UCSD-AML1 (cell line): ENCODE measurements around the gene PTPN9.
"Not testable (repeated sequence)": the region's sequence is repeated elsewhere in the genome, so short reads cannot be mapped to it uniquely, and the experiment has no call there.

ENCODE experiments used
- DNase-seq: peaks from one replicate; lab custom pipeline; 2025; ENCODE audit not compliant: unreplicated experiment; lab: John Stamatoyannopoulos, UW

The PTPN9 gene

DNA sequence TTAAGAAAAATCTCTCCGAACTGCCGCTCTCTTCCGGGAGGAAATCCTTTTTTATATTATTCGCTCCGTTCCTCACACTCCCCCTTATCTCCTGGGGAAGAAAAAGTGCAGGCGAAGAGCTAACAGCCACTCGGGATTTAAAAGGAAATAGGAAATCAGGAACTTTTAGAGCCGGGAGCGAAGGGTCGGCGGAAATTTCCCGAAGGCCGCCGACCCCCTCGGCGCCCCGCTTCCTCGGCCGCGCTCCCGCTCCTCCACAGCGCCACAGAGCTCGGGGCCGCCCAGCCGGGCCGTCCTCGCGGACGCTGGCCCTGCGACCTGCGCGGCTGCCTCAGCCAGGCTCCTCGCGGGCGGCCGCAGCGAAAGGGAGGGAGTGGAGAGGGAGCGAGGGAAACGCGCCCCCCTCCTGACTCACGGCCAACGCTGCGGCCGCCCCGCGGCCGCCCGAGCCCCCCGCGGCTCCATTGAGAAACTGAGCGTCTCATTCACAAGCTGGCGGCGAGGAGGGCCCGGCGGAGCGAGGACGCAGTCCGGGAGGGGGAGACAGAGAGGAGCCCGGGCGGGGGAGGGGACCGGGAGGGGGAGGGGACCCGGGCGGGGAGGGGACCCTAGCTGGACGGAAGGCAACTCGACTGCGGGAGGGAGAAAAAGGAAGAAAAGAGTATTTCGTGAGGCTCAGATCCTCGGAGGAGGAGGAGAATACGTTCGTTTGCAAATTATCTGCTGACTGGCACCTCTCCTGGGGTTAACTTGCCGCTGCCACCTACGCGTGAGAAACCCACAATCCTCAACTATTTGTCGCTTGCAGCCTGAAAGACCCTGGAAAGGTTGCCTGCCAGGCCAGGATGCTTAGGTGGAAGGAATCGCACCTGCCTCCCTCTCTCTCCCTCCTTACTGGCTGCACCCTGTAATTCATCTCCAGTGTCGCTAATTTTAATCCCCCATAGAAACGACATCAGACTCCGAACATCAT is at the start of gene PTPN9:
Gene PTPN9, minus strand, starts transcription at position 368 of the 973 bp plus-strand sequence. CDS start 539 bp downstream, outside the sequence.
- peak; percentile 82 for DNase-seq

DNA sequence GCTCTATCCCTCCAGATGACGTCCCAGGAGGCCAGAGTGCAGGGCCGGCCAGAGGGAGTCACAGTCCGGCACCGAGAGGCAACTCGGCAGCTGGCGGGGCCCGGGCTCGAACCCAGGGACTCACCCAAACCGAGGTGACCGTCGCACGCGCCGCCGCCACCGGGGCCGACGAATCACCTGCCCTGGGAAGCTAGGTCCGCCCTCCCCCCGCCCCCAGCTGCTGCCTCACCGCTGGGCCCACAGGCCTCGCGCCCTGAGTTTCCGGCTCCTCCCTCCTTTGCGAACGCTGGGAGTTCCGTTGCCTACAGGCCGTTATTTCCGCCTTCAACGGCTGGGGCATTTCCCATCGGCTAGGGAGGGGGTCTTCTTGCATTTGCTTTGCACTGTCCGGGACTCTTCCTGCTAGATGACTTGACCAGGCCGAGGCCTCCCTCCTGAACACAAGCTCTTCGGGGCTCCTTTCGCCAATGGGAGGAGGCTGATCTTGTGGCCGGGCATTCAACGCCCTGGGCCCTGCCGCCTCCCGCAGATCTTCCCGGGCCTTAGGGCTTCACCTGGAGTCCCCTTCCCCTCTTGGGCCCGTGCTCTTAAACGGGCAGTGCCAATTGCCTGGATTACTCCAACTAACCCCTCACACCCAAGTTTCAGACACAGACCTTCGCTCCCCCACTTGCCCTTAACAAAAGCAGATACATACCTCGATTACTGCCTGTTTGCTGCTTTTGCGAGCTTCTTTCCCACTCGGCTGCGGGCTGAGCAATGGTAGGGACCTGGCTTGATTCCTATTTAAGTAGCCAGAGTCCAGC is 46.6 kb upstream of the PTPN9 start, which contains the start of gene SNUPN:
Gene SNUPN, minus strand, starts transcription at position 184 of the 806 bp plus-strand sequence. CDS start 4,674 bp downstream, outside the sequence.
- DNase-seq: peak; percentile 97

DNA sequence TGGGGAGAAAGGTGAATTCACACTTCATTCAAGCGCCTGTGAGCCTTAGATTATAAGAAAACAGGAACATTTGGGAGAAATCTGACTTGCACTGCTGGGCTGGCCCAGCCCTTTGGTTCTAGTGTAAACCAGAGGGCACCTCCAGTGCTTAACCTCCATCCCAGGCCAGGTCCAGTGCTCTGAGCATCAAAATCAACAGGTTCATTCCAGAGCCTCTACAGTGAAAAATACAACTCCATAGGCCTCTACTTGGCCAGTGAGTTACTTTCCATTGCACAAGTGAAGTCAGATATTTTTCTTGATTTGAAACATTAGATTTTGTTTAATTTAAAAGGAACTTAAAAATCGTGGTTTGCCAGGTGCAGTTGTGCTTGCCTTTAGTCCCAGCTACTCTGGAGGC is 43.4 kb upstream of the PTPN9 start:
- DNase-seq: no peak

DNA sequence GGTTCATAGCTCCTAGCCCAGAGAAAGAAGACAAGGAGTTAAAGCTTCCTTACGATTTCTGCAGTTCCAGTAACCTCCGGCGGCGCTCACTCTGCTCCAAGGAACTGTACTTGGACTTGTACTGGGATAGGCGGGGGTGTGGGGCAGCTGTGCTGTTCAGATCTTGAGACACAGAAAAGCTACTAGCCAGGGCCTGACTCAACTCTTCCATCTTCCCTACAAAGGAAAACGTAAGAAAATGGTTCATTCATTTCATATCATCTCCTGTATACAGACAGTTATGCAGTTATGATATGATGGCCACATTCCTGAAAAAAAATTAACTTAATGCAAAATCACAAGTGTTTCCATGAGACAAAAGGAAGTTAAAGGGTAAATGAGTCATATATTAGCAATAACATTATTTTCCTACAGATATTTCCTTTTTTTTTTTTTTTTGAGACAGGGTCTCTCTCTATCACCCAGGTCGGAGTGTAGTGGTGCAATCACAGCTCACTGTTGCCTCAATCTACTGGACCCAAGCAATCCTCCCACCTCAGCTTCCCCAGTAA is 41.8 kb upstream of the PTPN9 start:
- DNase-seq: peak; percentile 51

DNA sequence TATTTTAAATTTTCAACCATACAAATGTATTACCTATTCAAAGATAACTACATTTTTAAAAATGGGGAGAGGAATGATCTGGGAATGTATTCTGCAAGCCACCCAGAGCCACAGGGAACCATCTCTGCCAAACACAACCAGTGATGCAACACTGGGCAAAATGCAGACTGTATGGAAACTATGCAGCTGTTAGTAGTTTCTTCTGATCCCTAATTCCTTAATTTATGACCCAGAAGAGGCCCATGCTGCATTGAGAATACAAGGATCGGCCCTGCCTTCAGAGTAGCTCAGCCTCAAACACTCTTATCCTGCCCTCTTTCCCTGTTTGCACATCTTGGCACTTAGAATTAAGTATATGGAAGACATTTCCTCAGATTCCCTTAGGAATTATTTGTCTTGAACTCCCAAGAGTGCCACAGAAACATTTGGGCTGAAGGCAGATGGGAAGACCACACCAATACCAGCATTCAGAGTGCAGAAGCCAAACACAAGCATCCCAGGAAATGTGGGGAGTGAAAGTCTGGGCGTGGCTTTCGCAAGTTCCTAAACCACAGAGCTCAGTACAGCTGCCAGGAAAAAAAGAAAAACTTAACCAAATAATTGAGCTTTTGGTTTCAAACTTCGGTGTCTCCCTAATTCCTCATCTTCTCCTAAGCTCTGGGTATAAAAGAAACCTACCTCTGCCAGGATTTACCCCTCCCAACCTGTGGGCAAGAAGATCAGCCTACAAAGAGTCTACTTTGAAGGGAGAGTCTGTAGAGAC is 41.1 kb upstream of the PTPN9 start:
- peak; percentile 36 for DNase-seq

DNA sequence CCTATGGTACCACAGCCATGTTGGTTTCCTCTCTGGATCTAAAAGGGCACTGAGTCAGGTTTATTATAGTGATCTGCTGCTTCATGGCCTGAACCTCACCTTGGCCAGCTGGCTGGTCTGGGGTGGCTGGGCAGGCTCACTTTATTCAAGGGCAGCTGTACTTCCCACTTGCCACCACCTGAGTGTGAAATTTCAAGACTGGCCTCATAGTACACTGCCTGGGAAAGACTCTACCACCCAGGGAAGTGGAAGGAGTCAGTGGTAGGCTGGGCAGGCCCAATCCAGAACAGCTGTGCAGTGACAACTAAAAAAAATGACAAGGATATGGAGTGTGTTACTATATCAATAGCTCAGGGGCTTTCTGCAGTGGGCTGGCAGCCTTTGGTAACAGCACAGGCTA is 37.7 kb upstream of the PTPN9 start:
- no peak for DNase-seq

DNA sequence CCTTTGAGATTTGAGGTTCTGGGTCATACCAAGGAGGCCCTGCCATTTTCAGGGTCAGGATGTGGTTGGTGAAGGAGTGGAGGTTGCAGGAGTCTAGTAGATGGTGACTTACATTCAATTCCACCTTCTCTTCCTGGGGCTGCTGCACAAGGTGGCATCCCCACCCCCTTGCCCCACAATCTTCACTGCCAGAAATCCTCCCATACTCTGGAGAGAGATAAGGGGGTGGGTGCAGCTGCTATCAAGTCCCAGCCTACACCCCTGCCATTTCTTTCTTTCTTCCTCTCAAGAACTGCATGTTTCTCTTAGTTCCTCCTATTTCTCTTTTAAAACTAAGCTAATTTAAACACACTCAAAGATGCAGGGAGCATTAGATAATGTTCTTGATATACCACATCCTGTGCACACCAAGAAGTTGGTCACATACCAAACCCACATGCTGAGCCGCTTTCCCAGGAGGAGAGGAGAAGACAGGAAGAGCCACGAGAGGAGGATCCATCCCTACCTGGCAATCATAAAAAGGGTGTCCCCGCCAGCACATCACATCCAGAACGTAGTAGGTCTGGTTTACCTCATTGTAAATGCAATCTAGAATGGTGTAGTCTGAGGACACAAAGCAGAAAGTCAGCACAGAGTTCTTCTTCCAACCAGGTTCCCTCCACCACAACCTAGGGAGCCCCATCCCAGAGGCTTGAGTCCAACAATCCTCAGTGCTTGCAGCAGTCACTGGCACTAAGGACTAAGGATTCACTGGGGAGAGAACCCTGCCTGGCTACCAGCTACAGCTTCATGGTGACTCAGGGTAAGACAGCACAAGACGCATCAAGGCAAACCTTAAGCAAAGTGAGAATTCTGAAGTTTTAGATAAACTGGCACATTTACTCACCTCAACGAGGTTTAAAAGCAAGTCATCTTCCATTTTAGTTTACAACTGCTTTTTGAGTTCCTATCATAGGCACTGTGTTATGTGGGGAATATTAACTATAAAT is 27.9 kb upstream of the PTPN9 start:
- peak; percentile 56 for DNase-seq

DNA sequence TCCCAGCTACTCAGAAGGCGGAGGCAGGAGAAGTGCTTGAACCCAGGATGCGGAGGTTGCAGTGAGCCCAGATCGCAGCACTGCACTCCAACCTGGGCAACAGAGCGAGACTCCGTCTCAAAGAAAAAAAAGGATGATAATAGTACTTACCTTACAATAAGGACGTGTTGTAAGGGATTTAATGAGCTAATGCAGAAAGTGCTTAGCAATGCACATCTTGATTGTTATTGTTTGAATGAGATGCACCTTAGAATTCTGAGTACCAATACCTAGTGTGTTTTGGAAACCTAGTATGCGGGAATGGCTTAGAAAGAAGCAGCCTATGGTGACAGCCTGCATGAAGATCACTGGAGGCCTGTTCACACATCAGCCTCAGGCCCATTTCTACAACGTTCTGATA is 26.9 kb upstream of the PTPN9 start:
- no peak for DNase-seq

DNA sequence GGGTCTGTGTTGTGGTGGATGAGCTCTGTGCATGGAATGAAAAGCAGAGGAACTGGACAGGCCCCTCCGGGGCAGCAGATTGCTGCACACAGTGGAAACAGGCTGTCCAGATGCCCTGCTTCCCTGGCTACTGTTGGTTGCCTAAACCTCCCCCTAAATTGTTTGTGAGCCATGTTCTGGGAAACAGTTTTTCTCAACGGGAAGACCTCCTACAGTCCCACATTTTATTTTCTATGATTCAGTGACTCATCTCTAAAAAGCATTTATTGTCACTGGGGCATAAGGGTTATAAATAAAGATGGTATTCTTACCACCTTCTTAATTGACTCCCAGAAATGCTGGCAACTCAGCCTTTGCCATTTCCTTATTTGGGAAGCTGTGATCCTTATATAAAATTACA is 20.3 kb upstream of the PTPN9 start:
- DNase-seq: no peak

DNA sequence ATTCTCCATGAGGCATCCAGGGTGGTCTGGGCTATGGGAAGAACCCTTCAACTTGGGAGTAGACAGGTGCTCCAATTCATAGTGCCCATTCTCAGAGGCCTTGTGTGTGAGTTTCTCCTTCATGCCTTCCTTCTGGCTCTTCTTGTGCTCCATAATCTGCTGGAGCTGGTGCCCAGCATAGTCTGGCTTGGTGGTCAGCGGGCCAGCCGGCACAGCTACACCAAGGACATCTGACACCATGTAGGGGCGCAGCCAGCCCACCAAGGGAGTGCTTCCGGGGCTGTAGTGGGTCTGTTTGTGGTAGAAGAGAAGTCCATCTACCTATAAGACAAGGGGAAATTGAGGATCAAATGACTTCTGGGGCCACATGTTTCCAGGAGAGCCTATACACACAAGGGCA is 19.2 kb upstream of the PTPN9 start:
- no peak for DNase-seq

DNA sequence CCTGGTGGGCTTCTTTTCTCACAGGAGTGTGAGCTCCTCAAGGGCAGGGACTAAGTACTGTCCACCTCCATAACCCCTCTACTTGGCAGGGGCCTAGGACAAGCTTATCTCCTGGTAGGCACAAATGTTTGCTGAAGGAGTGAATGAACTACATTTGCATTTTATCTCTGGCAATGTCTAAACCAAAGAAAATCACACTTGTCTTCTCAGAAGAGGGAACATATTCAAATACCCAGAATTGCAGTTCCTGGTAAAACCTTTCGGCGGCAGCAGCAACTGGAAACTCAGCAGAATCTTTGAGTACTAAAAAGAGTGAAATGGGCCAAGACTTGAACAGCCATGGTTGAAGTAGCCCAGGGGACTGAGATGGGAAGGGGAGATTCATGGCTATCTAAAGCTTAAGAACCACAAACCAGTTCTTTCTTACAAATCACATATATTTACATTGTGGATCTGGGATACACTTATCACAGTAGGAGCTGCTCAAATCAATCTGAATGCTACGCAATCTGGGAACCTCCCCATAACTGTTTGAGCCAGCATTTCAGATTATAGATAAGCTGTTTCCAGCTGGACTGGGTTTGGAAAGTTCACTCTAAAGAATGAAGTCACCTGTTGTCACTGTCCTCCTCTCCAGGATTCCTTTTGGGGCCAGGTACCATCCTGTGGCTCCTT is 18.7 kb upstream of the PTPN9 start:
- peak; percentile 31 for DNase-seq

DNA sequence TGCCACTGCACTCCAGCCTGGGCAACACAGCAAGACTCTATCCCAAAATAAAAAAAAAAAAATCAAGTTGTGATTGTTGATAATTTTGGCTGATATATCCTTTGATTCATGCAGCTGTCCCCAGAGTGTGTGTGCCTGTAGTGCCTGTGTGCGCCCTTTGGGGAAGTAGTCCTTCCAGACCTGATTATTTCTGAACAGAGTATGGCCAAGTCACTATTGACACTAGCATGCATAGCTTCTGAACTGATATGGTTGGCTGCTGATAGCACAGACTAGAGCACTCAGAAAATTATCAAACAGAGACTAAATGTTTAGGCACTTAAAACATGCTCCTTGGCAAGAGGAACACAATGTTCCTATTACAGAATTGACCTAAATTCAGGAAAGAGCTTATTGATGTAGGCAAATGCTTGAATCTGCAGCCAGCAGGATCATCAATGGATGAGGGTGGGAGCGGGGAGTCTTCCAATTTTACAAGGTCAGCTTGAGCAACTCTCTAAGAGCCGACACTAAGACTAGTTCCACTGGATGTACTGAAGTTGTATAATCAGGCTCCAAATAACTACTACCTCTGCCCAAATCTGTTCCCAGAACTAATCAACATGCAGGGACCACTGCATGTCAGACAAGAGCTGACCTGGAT is 17.7 kb upstream of the PTPN9 start:
- DNase-seq: no peak

DNA sequence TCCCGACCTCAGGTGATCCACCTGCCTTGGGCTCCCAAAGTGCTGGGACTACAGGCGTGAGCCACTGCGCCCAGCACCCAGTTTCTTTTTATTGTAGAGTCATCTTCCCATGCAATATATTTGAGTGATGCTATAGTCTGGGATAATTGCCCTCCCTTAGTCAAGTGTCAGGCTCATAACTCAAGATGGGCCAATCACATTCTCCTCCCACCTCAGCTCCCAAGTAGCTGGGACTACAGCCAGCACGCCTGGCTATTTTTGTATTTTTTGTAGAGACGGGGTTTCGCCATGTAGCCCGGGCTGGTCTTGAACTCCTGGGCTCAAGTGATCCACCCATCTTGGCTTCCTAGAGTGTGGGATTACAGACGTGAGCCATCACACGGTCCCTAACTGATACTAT is 15.2 kb upstream of the PTPN9 start:
- DNase-seq: no peak

DNA sequence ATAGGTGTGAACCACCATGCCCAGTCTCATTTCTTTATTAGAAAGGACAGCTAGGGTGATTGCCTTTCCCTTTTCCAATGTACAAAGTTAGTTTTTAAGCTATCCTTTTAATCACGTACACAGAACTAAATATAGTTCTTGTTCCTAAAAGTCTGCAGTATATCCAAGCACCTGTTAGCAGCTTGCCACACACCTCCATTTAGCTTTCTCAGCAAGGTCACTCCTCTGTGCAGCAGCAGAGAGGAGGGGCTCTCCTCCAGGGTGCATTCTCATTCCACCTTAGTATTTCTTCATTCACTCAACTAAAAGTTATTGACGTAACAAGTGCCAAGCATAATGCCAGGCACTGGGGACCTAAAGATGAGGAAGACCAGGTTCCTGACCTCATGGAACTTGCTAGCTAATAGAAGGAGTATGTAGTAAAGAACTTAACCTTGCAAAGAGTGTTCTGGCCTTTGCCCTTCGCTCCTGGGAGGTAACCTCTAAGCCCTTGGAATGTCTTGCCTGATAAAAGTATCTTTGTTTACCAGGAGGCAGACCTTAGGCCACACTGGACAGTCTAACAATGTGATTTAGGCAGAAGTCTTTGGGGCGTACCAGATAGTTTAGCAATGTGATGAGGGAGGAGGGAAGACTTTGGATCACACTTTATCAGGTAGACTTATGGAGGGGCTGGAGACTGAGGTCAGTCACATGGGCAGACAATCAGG is 12.7 kb upstream of the PTPN9 start:
- no peak for DNase-seq

DNA sequence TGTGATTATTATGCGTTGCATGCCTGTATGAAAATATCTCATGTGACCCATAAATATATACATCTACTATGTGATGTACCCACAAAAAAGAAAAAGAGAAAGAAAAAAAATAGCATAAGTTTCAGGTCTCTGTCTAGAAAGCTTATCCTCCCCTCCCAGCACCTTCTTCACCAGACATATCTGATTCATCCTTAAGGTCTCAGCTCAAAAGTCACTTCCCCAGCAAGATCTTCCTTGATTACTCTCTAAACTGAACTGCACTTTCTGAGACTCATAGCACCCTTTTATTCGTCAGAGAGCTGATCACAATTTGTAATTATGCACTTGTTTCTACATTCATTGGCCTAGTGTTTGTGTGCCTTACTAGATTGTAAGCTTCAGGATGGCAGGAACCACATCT is 11.1 kb upstream of the PTPN9 start:
- DNase-seq: no peak

DNA sequence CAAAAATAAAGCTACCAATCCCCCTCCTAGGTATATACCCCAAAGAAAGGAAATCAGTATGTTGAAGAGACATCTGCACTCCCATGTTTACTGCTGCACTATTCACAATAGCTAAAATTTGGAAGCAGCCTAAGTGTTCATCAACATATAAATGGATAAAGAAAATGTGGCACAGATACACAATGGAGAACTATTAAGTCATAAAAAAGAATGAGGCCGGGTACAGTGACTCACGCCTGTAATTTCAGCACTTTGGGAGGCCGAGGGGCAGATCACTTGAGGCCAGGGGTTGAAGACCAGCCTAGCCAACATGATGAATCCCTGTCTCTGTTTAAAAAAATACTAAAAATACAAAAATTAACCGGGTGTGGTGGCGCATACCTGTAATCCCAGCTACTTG is 10.0 kb upstream of the PTPN9 start:
- DNase-seq: no peak

DNA sequence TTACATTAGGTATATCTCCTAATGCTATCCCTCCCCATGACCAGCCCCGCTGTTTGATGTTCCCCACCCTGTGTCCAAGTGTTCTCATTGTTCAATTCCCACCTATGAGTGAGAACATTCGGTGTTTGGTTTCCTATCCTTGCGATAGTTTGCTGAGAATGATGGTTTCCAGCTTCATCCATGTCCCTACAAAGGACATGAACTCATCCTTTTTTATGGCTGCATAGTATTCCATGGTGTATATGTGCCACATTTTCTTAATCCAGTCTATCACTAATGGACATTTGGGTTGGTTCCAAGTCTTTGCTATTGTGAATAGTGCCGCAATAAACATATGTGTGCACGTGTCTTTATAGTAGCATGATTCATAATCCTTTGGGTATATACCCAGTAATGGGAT is 7.3 kb upstream of the PTPN9 start:
- not testable (repeated sequence) for DNase-seq

DNA sequence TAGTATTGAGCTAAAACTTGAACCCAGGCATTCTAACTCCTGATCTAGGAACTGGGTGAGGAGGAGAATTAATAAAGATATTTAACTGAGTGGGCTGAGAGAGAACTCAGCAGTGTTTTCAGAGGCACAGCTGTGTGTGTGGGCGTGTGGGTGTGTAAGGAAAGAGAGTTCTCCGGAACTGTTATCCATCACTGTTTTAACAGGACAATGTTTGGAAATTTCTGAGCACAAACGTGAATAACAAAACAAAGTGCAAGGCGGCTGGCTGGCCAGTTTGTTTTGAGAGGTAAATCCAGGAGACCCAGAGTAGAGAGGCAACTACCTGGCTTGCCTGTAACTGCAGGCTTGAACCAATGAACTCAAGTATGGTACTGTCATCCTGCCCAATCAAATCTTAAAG is 5.0 kb upstream of the PTPN9 start:
- DNase-seq: no peak
